Gastroesophageal sphincter (tissue), 4 donors: Measurements from ENCODE around the gene MAT2A. TPM values are rescaled to one million over a fixed set of nuclear protein-coding genes. Genes with fewer than 3 reads are reported as not detected.

ENCODE experiments used
- small RNA-seq, 4 donors: library from RNA; depleted of rRNA; stranded (forward); fragments of <200 nt; gene quantifications; one replicate each; pipeline ENCODE3, GENCODE V24; 2016
- total RNA-seq, 4 donors: library from RNA; depleted of rRNA; stranded (reverse); fragments of >200 nt; gene quantifications; one replicate each; pipeline ENCODE4 v1.1.0, GENCODE V29; 2016

Gene MAT2A
- total RNA-seq, 4 donors from 2014 or later, result 68.5 to 295 (median 130) TPM

Small RNA genes within 50 kb of the gene (small RNA-seq; reads per million reads assigned to genes)
- gene RN7SL126P, result 0 reads per million in 4 donors

Other genes with a start within 250 kb of the MAT2A start
- gene TGOLN2, start 211.2 kb upstream of the MAT2A start, total RNA-seq, result 100 to 1,000 TPM; 115 to 153 (median 124) TPM
- 10 to 100 TPM; 29.5 to 61.8 (median 44.9) TPM for gene RETSAT, start 184.6 kb upstream of the MAT2A start, total RNA-seq
- gene ELMOD3, start 184.4 kb upstream of the MAT2A start, total RNA-seq, result 10 to 100 TPM; 12.4 to 25.8 (median 18.0) TPM
- gene CAPG, start 128.8 kb upstream of the MAT2A start, total RNA-seq, result 10 to 100 TPM; 42.2 to 69.2 (median 60.2) TPM
- not detected for gene SH2D6, start 120.5 kb upstream of the MAT2A start, total RNA-seq
- gene GGCX, start 22.3 kb downstream of the MAT2A start, total RNA-seq, result 10 to 100 TPM; 16.2 to 29.3 (median 24.3) TPM
- 10 to 100 TPM in 2 of 4 donors, 1 to 10 TPM in 1, not detected in 1; 4.9 to 30.5 (median 13.6) TPM for gene VAMP8, start 38.4 kb downstream of the MAT2A start, total RNA-seq
- gene VAMP5, start 45.3 kb downstream of the MAT2A start, total RNA-seq, result 10 to 100 TPM; 37.6 to 56.5 (median 51.2) TPM
- 100 to 1,000 TPM; 113 to 174 (median 148) TPM for gene RNF181, start 56.6 kb downstream of the MAT2A start, total RNA-seq
- 10 to 100 TPM; 17.6 to 26.9 (median 19.9) TPM for gene TMEM150A, start 63.5 kb downstream of the MAT2A start, total RNA-seq
- 10 to 100 TPM; 12.3 to 21.0 (median 19.8) TPM for gene C2orf68, start 72.9 kb downstream of the MAT2A start, total RNA-seq
- gene USP39, start 77.0 kb downstream of the MAT2A start, total RNA-seq, result 10 to 100 TPM; 41.7 to 82.2 (median 56.7) TPM
- gene SFTPB, start 129.0 kb downstream of the MAT2A start, total RNA-seq, result not detected
- 1 to 10 TPM in 1 of 4 donors, under 1 TPM in 1, not detected in 2; 0.54 to 3.1 TPM for gene GNLY, start 155.2 kb downstream of the MAT2A start, total RNA-seq
- gene ATOH8, start 214.8 kb downstream of the MAT2A start, total RNA-seq, result 10 to 100 TPM; 34.5 to 79.5 (median 59.6) TPM